Right cardiac atrium (tissue), 5 donors: Measurements from ENCODE around the gene AXIN1. TPM values are rescaled to one million over a fixed set of nuclear protein-coding genes. Genes with fewer than 3 reads are reported as not detected.

Experiments used
- ATAC-seq, 2 donors: fragments of 200-7000 bp; cut with Tn5 transposase; one replicate each; pipeline versions ENCODE4 v1.8.0 to v1.9.1; 2020; ENCODE audit warnings: moderate library complexity in 2 of 2, mild to moderate bottlenecking in 1 of 2
- DNase-seq, 3 donors: peaks; one replicate each; pipeline ENCODE4 v3.0.0-alpha.2; 2020
- H3K27ac ChIP-seq: one replicate; pipeline ENCODE4 v1.5.1; 2013; ENCODE audit warnings: mild to moderate bottlenecking, low read length, control low read depth, moderate library complexity
- H3K27me3 ChIP-seq: one replicate; pipeline ENCODE4 v1.6.1; 2013; ENCODE audit not compliant: control insufficient read depth, insufficient read depth
- H3K4me1 ChIP-seq: one replicate; pipeline ENCODE4 v1.6.1; 2013; ENCODE audit warnings: low read length; ENCODE audit not compliant: control insufficient read depth, insufficient read depth
- H3K4me3 ChIP-seq: one replicate; pipeline ENCODE4 v1.5.1; 2013; ENCODE audit warnings: low read length, control low read depth
- H3K9me3 ChIP-seq: one replicate; pipeline ENCODE4 v1.6.1; 2013; ENCODE audit warnings: low read length; ENCODE audit not compliant: control insufficient read depth
- WGBS: extraction: QIAGEN DNeasy Blood & Tissue Kit; methylation state at CpG from one replicate; pipeline ENCODE4 v1.1.7; 2013; 5-methylcytosine and 5-hydroxymethylcytosine counted together
- intact Hi-C, 4 donors: fragments of 100-400 bp; cut with DNase I; formaldehyde crosslinking; loops; one replicate each; pipeline versions ENCODE4 v1.11.0 to v1.14.0; 2022 to 2023
- polyA plus RNA-seq: library from polyadenylated mRNA; stranded (reverse); fragments of 200-250 nt; gene quantifications from one replicate; pipeline ENCODE4 v1.2.3, GENCODE V29; 2013
- total RNA-seq, 4 donors: library from RNA; stranded (reverse); fragmentation: NEBNext Ultra II Directional; extraction: Animal tissue kit (Norgen Biotek cat#: 25700); gene quantifications; one replicate each; pipeline ENCODE4 v1.2.1, GENCODE V29; 2021
- donor health status: healthy with polysubstance abuse.
- donor health status: DM: no; HTN: yes; CAD: no.
- donor health status: DM: no; HTN: no; CAD: no.
- donor health status: DM: no; HTN: yes; CAD: no; lungs with severe emphysema.
- donor health status: DM: yes; HTN: yes; CAD: no.

The AXIN1 gene
- total and polyA plus RNA-seq, 5 donors, result 8.4 to 12.2 (median 10.2) TPM

- ATAC-seq (no peak), DNase-seq (peak in 1 of 3 donors; percentile 39)
- H3K4me1 ChIP-seq, result no peaks in the 10 kb centered on the region
- H3K4me3 ChIP-seq, result no peak overlapping the region
- H3K9me3 ChIP-seq, result no peaks in the 10 kb centered on the region
- 91% methylated on average over 47 of the region's 47 CpGs for WGBS
- H3K27me3 ChIP-seq, result no peaks in the 10 kb centered on the region
- no peak overlapping the region for H3K27ac ChIP-seq
- intact Hi-C loops, result loop anchor here in 3 of 4 donors (5.0 to 10.0 kb wide), 2 partner anchors 125 to 253 kb away; partner anchors contain the start of gene FAM234A (in 1 of the 3)
Measured at GRCh38 chr16:359871-360697, 7.6 kb upstream of the AXIN1 start.

GRCh38 chr16:359067-359763 lies 6.7 kb upstream of the AXIN1 start:
- DNase-seq (peak in 2 of 3 donors; percentile 52 to 62), ATAC-seq (no peak)
- Histone ChIP-seq H3K9me3 (no peaks in the 10 kb centered on the region), H3K4me3 (no peak overlapping the region), H3K27ac (no peak overlapping the region), H3K4me1 (no peaks in the 10 kb centered on the region), H3K27me3 (no peaks in the 10 kb centered on the region)
- WGBS, result 78% methylated on average over 19 of the region's 19 CpGs
- intact Hi-C loops, result loop anchor here in 1 of 4 donors (10.0 kb wide), 1 partner anchor 124 kb away; the partner anchor contains the start of gene FAM234A

- 66% methylated on average over 12 of the region's 12 CpGs for WGBS
- no peaks in the 10 kb centered on the region for H3K4me1 ChIP-seq
- ATAC-seq, result no peak
Measured at GRCh38 chr16:356741-357140, 4.2 kb upstream of the AXIN1 start.

GRCh38 chr16:354971-355461 lies 2.5 kb upstream of the AXIN1 start:
- Histone ChIP-seq H3K4me1 (no peaks in the 10 kb centered on the region), H3K9me3 (no peaks in the 10 kb centered on the region), H3K4me3 (no peak overlapping the region), H3K27me3 (no peaks in the 10 kb centered on the region), H3K27ac (no peak overlapping the region)
- intact Hi-C loops, result loop anchor here in 2 of 4 donors (5.0 to 10.0 kb wide), 3 partner anchors 118 to 248 kb away; partner anchors contain the start of gene FAM234A (in 1 of the 2)
- ATAC-seq, result no peak
- 85% methylated on average over 10 of the region's 10 CpGs for WGBS
- DNase-seq, result peak in 2 of 3 donors; percentile 55 to 59

More at GRCh38 chr16:356741-357140, 4.2 kb upstream of the AXIN1 start:
- intact Hi-C loops, result loop anchor here in 1 of 4 donors (10.0 kb wide), 1 partner anchor 122 kb away; the partner anchor contains the start of gene FAM234A
- no peak for DNase-seq
- Histone ChIP-seq H3K27ac (no peak overlapping the region), H3K27me3 (no peaks in the 10 kb centered on the region), H3K4me3 (no peak overlapping the region), H3K9me3 (no peaks in the 10 kb centered on the region)

DNA sequence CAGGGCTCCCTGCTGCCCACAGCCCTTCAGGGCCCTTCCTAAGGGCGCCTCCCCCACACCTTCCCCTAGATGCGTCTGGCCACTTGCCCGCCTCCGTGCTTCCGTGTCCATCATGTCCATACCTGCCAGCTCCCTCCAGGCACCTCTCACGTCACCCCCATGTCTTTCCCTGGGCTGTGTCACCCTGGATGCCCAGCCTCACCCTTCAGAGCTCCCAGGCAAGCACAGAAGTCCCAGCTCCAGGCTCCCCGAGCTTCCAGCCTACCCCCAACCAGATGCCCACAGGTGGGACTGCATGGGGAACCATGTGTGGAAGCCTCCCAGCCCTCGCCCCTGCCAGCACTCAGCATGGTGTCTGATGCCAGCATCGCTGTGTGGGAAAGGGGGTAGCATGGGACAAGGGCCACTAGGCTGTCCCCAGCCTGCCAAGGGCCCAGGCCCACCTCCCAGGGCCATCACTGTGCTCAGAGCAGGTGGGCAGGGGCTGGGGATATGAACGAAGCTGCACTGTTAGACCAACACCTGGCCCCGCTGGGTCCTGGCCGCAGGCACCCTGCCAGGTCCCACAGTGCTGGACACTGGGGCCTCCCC lies 1.9 kb upstream of the AXIN1 start:
- H3K27ac ChIP-seq, result no peak overlapping the region
- H3K4me3 ChIP-seq, result no peak overlapping the region
- ATAC-seq (no peak), DNase-seq (peak in 2 of 3 donors; percentile 62 to 68)
- no peaks in the 10 kb centered on the region for H3K4me1 ChIP-seq
- 91% methylated on average over 12 of the region's 12 CpGs for WGBS
- intact Hi-C loops, result loop anchor here in 2 of 4 donors (5.0 to 10.0 kb wide), 3 partner anchors 117 to 247 kb away; partner anchors contain the start of gene FAM234A (in 1 of the 2)
- H3K27me3 ChIP-seq, result no peaks in the 10 kb centered on the region
- no peaks in the 10 kb centered on the region for H3K9me3 ChIP-seq

DNA sequence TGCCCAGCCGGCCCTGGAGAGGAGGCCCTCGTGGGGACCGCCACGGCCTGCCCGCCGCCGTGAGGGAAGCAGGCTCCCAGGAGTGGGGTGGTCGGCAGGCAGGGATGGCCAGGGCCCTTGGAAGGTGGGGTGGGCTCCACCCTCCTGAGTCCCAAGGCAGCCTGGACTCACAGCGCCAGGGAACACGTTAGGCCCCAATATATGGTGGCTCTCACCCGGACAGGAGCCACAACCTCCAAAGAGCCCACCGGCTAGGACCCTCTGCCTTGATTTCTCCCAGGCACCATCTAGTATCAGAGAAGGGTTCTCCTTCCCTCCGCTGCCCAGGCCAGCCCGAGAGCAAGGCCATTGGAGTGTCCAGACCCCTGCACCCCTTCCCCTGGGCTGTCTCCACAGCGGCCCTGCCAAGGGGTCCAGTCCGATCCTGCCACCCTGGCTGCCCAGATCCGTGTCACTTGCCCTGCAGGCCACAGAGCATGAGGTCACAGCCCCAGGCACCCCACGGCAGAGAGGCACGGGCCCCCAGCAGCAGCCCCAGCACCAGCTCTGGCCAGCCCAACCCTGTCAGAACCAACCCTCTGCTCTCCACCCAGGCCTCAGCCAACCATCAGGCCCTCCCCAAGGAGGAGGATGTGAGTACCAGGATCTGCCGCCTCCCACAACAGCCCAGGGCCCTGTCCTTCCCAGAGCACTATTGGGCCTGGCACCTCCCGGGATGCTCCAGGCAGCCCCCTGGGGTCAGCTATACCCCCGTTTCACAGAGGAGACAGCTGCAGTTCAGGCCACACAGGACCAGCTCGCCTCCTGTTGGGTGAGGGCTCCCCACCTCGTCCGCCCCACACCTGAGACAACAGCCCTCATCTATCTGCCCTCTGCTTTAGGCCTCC lies 1.1 kb upstream of the AXIN1 start:
- Histone ChIP-seq H3K4me3 (peak overlapping the region; percentile 92), H3K9me3 (no peaks in the 10 kb centered on the region), H3K27me3 (no peaks in the 10 kb centered on the region), H3K4me1 (no peaks in the 10 kb centered on the region), H3K27ac (no peak overlapping the region)
- DNase-seq, result peak in 2 of 3 donors; percentile 66 to 73
- ATAC-seq, result peak in 1 of 2 donors; percentile 4
- intact Hi-C loops, result loop anchor here in 2 of 4 donors (5.0 to 10.0 kb wide), 3 partner anchors 116 to 246 kb away; partner anchors contain the start of gene FAM234A (in 1 of the 2)
- WGBS, result 65% methylated on average over 25 of the region's 25 CpGs

DNA sequence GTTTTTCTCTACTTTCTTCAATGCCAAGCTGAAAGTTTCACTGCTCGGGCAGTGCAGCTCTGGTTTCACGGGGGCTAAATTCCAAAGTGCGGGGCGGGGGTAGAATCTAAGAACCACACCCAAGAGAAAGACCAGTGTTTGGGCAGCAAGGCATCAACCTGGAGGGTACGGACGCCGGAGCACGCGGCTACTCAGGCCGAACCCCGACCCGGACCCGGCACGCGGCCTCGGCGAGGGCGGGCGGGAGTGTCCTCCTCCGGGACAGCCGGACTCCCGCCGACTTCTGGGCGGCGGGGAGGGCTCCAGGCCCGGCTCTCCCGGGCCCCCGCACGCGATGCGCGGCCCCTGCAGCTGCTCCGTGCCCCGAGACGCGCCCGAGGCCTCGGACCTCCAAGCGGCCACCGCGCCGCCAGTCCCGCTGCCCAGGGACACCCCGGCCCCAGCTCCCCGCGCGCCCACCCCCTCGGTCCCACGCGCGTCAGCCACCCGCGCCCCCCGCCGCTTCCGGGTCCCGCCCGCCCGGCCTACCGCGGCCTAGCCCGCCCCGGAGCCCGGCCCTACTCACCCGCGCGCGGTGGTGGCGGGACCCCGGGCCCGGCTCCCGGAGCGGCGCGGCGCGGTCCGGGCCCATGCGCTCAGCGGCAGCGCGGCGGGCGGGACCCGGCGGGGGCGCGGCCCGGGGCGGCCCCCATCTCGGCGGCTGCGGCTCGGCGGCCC lies 561 bp downstream of the AXIN1 start:
- under 1% methylated on average over 93 of the region's 95 CpGs for WGBS
- intact Hi-C loops, result loop anchor here in 2 of 4 donors (5.0 to 10.0 kb wide), 3 partner anchors 115 to 245 kb away; partner anchors contain the start of gene FAM234A (in 1 of the 2)
- no peak overlapping the region for H3K27ac ChIP-seq

GRCh38 chr16:350203-350602 lies 2.3 kb downstream of the AXIN1 start:
- intact Hi-C loops, result loop anchor here in 2 of 4 donors (5.0 to 10.0 kb wide), 3 partner anchors 113 to 243 kb away; partner anchors contain the start of gene FAM234A (in 1 of the 2)

More for the DNA sequence above, 561 bp downstream of the AXIN1 start:
- peak in 2 of 3 donors; percentile 77 to 82 for DNase-seq
- Histone ChIP-seq H3K4me1 (no peaks in the 10 kb centered on the region), H3K9me3 (no peaks in the 10 kb centered on the region), H3K4me3 (peak overlapping the region; percentile 92), H3K27me3 (no peaks in the 10 kb centered on the region)
- ATAC-seq, result no peak

GRCh38 chr16:349211-349610 lies 3.3 kb downstream of the AXIN1 start:
- H3K27ac ChIP-seq, result no peak overlapping the region
- intact Hi-C loops, result no loop called here
- 81% methylated on average over 7 of the region's 7 CpGs for WGBS
- ATAC-seq (no peak), DNase-seq (no peak)
- H3K4me1 ChIP-seq, result no peaks in the 10 kb centered on the region
- no peak overlapping the region for H3K4me3 ChIP-seq
- no peaks in the 10 kb centered on the region for H3K27me3 ChIP-seq
- H3K9me3 ChIP-seq, result no peaks in the 10 kb centered on the region

More at GRCh38 chr16:350203-350602, 2.3 kb downstream of the AXIN1 start:
- no peak overlapping the region for H3K4me3 ChIP-seq
- H3K27me3 ChIP-seq, result no peaks in the 10 kb centered on the region
- ATAC-seq (no peak), DNase-seq (no peak)
- 90% methylated on average over 8 of the region's 8 CpGs for WGBS
- no peaks in the 10 kb centered on the region for H3K4me1 ChIP-seq
- no peaks in the 10 kb centered on the region for H3K9me3 ChIP-seq
- H3K27ac ChIP-seq, result no peak overlapping the region
